CD14-positive monocyte (primary cell): Measurements from ENCODE around the gene PRODH2. TPM values are rescaled to one million over a fixed set of nuclear protein-coding genes. Genes with fewer than 3 reads are reported as not detected.

Experiments used
- DNase-seq, 3 donors: peaks; one replicate each; pipeline ENCODE4 v3.0.0-alpha.2; 2011 to 2022
- H2AFZ ChIP-seq: 2 replicates; pipeline ENCODE4 v1.6.0; 2012; ENCODE audit warnings: mild to moderate bottlenecking, low read depth, low read length, inconsistent platforms; ENCODE audit not compliant: insufficient read depth, poor library complexity, severe bottlenecking
- H3K27ac ChIP-seq, 2 donors: 1 replicate in 1 of 2; 2 replicates in 1 of 2; pipeline ENCODE4 v1.5.1; 2012 to 2013; ENCODE audit warnings: low read length in 2 of 2, control low read depth in 1 of 2, inconsistent platforms in 1 of 2, low read depth in 1 of 2, mild to moderate bottlenecking in 1 of 2
- H3K27me3 ChIP-seq, 2 donors: one replicate each; pipeline versions ENCODE4 v1.6.0 to v1.6.1; 2011 to 2013; ENCODE audit warnings: low read length in 2 of 2; ENCODE audit not compliant: control insufficient read depth in 2 of 2, insufficient read depth in 2 of 2
- H3K36me3 ChIP-seq, 2 donors: replicated peaks in 1 of 2; 1 replicate in 1 of 2; 2 replicates in 1 of 2; pipeline versions ENCODE4 v1.5.1 to v1.6.1; 2012 to 2013; ENCODE audit warnings: low read length in 2 of 2, control low read depth in 1 of 2, inconsistent platforms in 1 of 2, mild to moderate bottlenecking in 1 of 2; ENCODE audit not compliant: insufficient read depth in 2 of 2, control insufficient read depth in 1 of 2
- H3K4me1 ChIP-seq, 2 donors: 1 replicate in 1 of 2; 2 replicates in 1 of 2; pipeline versions ENCODE4 v1.5.1 to v1.6.1; 2012 to 2013; ENCODE audit warnings: low read length in 2 of 2, control low read depth in 1 of 2, inconsistent platforms in 1 of 2, mild to moderate bottlenecking in 1 of 2, moderate library complexity in 1 of 2; ENCODE audit not compliant: insufficient read depth in 2 of 2, control insufficient read depth in 1 of 2
- H3K4me2 ChIP-seq: replicated peaks from 2 replicates; pipeline ENCODE3; 2012; ENCODE audit warnings: low read length, moderate library complexity, mild to moderate bottlenecking; ENCODE audit not compliant: poor library complexity, severe bottlenecking; ENCODE audit errors: extremely low read depth
- H3K4me3 ChIP-seq, 3 experiments: fragments of 200-600 bp in 1 of 3; sonication (generic) in 1 of 3; replicated peaks in 1 of 3; 1 replicate in 2 of 3; 2 replicates in 1 of 3; pipeline ENCODE4 v1.5.1; 2011 to 2013; ENCODE audit warnings: low read length in 3 of 3, mild to moderate bottlenecking in 3 of 3, control low read depth in 2 of 3, low read depth in 2 of 3, inconsistent platforms in 1 of 3, moderate library complexity in 1 of 3
- H3K79me2 ChIP-seq: 2 replicates; pipeline ENCODE4 v1.6.0; 2012; ENCODE audit warnings: mild to moderate bottlenecking, control low read depth, inconsistent platforms, low read length, moderate library complexity; ENCODE audit not compliant: insufficient read depth
- H3K9ac ChIP-seq: 2 replicates; pipeline ENCODE4 v1.6.0; 2017; ENCODE audit warnings: low read length, mild to moderate bottlenecking; ENCODE audit not compliant: insufficient read depth, poor library complexity, severe bottlenecking
- H3K9me3 ChIP-seq, 2 donors: replicated peaks in 1 of 2; 1 replicate in 1 of 2; 2 replicates in 1 of 2; pipeline versions ENCODE4 v1.5.1 to v1.6.1; 2012 to 2013; ENCODE audit warnings: low read length in 2 of 2, control low read depth in 1 of 2; ENCODE audit not compliant: control insufficient read depth in 1 of 2, insufficient read depth in 1 of 2
- H4K20me1 ChIP-seq: 2 replicates; pipeline ENCODE4 v1.6.0; 2012; ENCODE audit warnings: mild to moderate bottlenecking, low read length, control low read depth, moderate library complexity; ENCODE audit not compliant: insufficient read depth
- H3K27ac Mint-ChIP-seq, 7 donors: one replicate each; pipeline ENCODE4 v1.8.0; 2020; ENCODE audit warnings: mild to moderate bottlenecking in 7 of 7, mixed read lengths in 7 of 7, moderate library complexity in 6 of 7, inconsistent platforms in 2 of 7
- H3K27me3 Mint-ChIP-seq, 3 donors: one replicate each; pipeline ENCODE4 v1.8.0; 2021 to 2022; ENCODE audit warnings: low read depth in 3 of 3, mild to moderate bottlenecking in 3 of 3, mixed read lengths in 3 of 3, moderate library complexity in 3 of 3, inconsistent platforms in 1 of 3
- H3K36me3 Mint-ChIP-seq, 2 donors: one replicate each; pipeline ENCODE4 v1.8.0; 2020; ENCODE audit warnings: mixed read lengths in 2 of 2, inconsistent platforms in 1 of 2, mild to moderate bottlenecking in 1 of 2
- H3K4me1 Mint-ChIP-seq: one replicate; pipeline ENCODE4 v1.8.0; 2020; ENCODE audit warnings: mild to moderate bottlenecking, mixed read lengths
- H3K4me3 Mint-ChIP-seq, 2 donors: one replicate each; pipeline ENCODE4 v1.8.0; 2020; ENCODE audit warnings: mild to moderate bottlenecking in 2 of 2, mixed read lengths in 2 of 2, moderate library complexity in 1 of 2
- H3K9me3 Mint-ChIP-seq, 7 donors: one replicate each; pipeline ENCODE4 v1.8.0; 2020 to 2022; ENCODE audit warnings: mixed read lengths in 7 of 7, mild to moderate bottlenecking in 6 of 7, moderate library complexity in 6 of 7, inconsistent platforms in 2 of 7
- CTCF ChIP-seq: fragments of 200-600 bp; IDR thresholded peaks from one replicate; pipeline ENCODE4 v1.8.0; 2022; ENCODE audit warnings: antibody characterized with exemption, mild to moderate bottlenecking
- WGBS: methylation state at CpG from one replicate; pipeline ENCODE4 v1.1.5; 2013; ENCODE audit warnings: missing lambda C conversion rate; ENCODE audit not compliant: insufficient coverage; 5-methylcytosine and 5-hydroxymethylcytosine counted together
- intact Hi-C, 2 donors: fragments of 100-400 bp; cut with micrococcal nuclease; formaldehyde crosslinking; loops; one replicate each; pipeline versions ENCODE4 v1.15.0 to v1.15.1; 2023
- polyA plus RNA-seq, 3 donors: library from polyadenylated mRNA; depleted of rRNA in 1 of 3; unstranded in 2 of 3; stranded (reverse) in 1 of 3; fragments of 300-500 nt in 2 of 3; fragments of >200 nt in 1 of 3; fragmentation: Illumina TruSeq in 2 of 3; gene quantifications; 1 replicate in 2 of 3; 2 replicates in 1 of 3; pipeline ENCODE4 v1.2.3, GENCODE V29; 2012 to 2021

Gene PRODH2
- polyA plus RNA-seq, 3 donors = not detected

GRCh38 chr19:35750167-35750566 is 62.5 kb downstream of the PRODH2 start:
- Mint-ChIP-seq H3K4me3 (no peak overlapping the region), H3K9me3 (peaks cover 0 to 2% (median 0%) of the 10 kb centered on the region in 7 donors), H3K27ac (no peak overlapping the region), H3K27me3 (peaks cover 3 to 8% (median 5%) of the 10 kb centered on the region in 3 donors), H3K36me3 (peaks cover 35 to 40% of the 10 kb centered on the region in 2 donors), H3K4me1 (peaks cover 30% of the 10 kb centered on the region)
- peaks cover 26 to 40% of the 10 kb centered on the region in 2 donors for H3K4me1 ChIP-seq
- H3K9ac ChIP-seq = no peak overlapping the region
- no peak for TF ChIP-seq CTCF
- no peak overlapping the region for H3K4me2 ChIP-seq
- no peak overlapping the region for H3K27ac ChIP-seq
- H4K20me1 ChIP-seq = no peaks in the 10 kb centered on the region
- DNase-seq = no peak
- H3K9me3 ChIP-seq = no peaks in the 10 kb centered on the region
- H3K27me3 ChIP-seq = peaks cover 0 to 2% of the 10 kb centered on the region in 2 donors
- peaks cover 34% of the 10 kb centered on the region for H3K79me2 ChIP-seq
- H3K4me3 ChIP-seq = no peak overlapping the region
- 78% methylated on average over 3 of the region's 5 CpGs for WGBS
- H3K36me3 ChIP-seq = peaks cover 24 to 30% of the 10 kb centered on the region in 2 donors
- intact Hi-C loops = loop anchor here in 1 of 2 donors (10.0 kb wide), 1 partner anchor 365 kb away; the partner anchor contains the start of genes OVOL3, POLR2I and TBCB
- no peak overlapping the region for H2AFZ ChIP-seq

Other genes starting within 250 kb of the PRODH2 start
- not detected for gene ATP4A, start 249.2 kb downstream of the PRODH2 start, polyA plus RNA-seq
- not detected for gene PMIS2, start 226.7 kb downstream of the PRODH2 start, polyA plus RNA-seq
- gene HAUS5, start 200.1 kb downstream of the PRODH2 start, polyA plus RNA-seq = 1 to 10 TPM in 1 of 3 donors, under 1 TPM in 2; 0.94 to 6.3 (median 0.99) TPM
- 10 to 100 TPM; 29.5 to 53.3 (median 50.3) TPM for gene RBM42, start 183.8 kb downstream of the PRODH2 start, polyA plus RNA-seq
- gene ETV2, start 171.1 kb downstream of the PRODH2 start, polyA plus RNA-seq = under 1 TPM; 0.17 to 0.93 (median 0.82) TPM
- gene COX6B1, start 164.5 kb downstream of the PRODH2 start, polyA plus RNA-seq = 100 to 1,000 TPM; 611 to 948 (median 825) TPM
- not detected for gene UPK1A, start 146.3 kb downstream of the PRODH2 start, polyA plus RNA-seq
- gene ZBTB32, start 108.3 kb downstream of the PRODH2 start, polyA plus RNA-seq = under 1 TPM in 1 of 3 donors, not detected in 2; 0.05 TPM
- 10 to 100 TPM in 1 of 3 donors, under 1 TPM in 2; 0.32 to 63.6 (median 0.65) TPM for gene KMT2B, start 94.8 kb downstream of the PRODH2 start, polyA plus RNA-seq
- gene IGFLR1, start 70.4 kb downstream of the PRODH2 start, polyA plus RNA-seq = 100 to 1,000 TPM in 2 of 3 donors, 10 to 100 TPM in 1; 80.5 to 144 (median 119) TPM
- 100 to 1,000 TPM in 1 of 3 donors, 1 to 10 TPM in 2; 6.2 to 140 (median 8.7) TPM for gene U2AF1L4, start 67.4 kb downstream of the PRODH2 start, polyA plus RNA-seq
- 100 to 1,000 TPM in 2 of 3 donors, 10 to 100 TPM in 1; 29.7 to 149 (median 129) TPM for gene PSENEN, start 67.2 kb downstream of the PRODH2 start, polyA plus RNA-seq
- 10 to 100 TPM in 1 of 3 donors, 1 to 10 TPM in 2; 5.6 to 28.6 (median 7.2) TPM for gene LIN37, start 64.3 kb downstream of the PRODH2 start, polyA plus RNA-seq
- gene HSPB6, start 55.8 kb downstream of the PRODH2 start, polyA plus RNA-seq = not detected
- 10 to 100 TPM in 1 of 3 donors, 1 to 10 TPM in 2; 1.8 to 14.7 (median 2.9) TPM for gene PROSER3, start 54.7 kb downstream of the PRODH2 start, polyA plus RNA-seq
- 1 to 10 TPM in 1 of 3 donors, not detected in 2; 8.6 TPM for gene ARHGAP33, start 37.3 kb downstream of the PRODH2 start, polyA plus RNA-seq
- gene NPHS1, start 39.7 kb upstream of the PRODH2 start, polyA plus RNA-seq = not detected
- not detected for gene KIRREL2, start 44.1 kb upstream of the PRODH2 start, polyA plus RNA-seq
- not detected for gene APLP1, start 55.7 kb upstream of the PRODH2 start, polyA plus RNA-seq
- gene NFKBID, start 87.7 kb upstream of the PRODH2 start, polyA plus RNA-seq = 100 to 1,000 TPM in 1 of 3 donors, 1 to 10 TPM in 2; 6.4 to 198 (median 9.3) TPM
- 100 to 1,000 TPM; 264 to 829 (median 594) TPM for gene HCST, start 89.7 kb upstream of the PRODH2 start, polyA plus RNA-seq
- 1,000 to 10,000 TPM; 3,224 to 6,141 (median 5,182) TPM for gene TYROBP, start 95.5 kb upstream of the PRODH2 start, polyA plus RNA-seq
- under 1 TPM in 1 of 3 donors, not detected in 2; 0.04 TPM for gene LRFN3, start 123.5 kb upstream of the PRODH2 start, polyA plus RNA-seq
- gene SDHAF1, start 182.3 kb upstream of the PRODH2 start, polyA plus RNA-seq = 10 to 100 TPM; 10.4 to 26.9 (median 19.0) TPM
- gene SYNE4, start 196.0 kb upstream of the PRODH2 start, polyA plus RNA-seq = under 1 TPM in 1 of 3 donors, not detected in 2; 0.76 TPM
- 10 to 100 TPM; 13.1 to 29.3 (median 16.1) TPM for gene ALKBH6, start 201.4 kb upstream of the PRODH2 start, polyA plus RNA-seq
- gene CLIP3, start 220.0 kb upstream of the PRODH2 start, polyA plus RNA-seq = under 1 TPM in 1 of 3 donors, not detected in 2; 0.24 TPM
- 1 to 10 TPM; 2.4 to 6.0 (median 3.1) TPM for gene THAP8, start 241.4 kb upstream of the PRODH2 start, polyA plus RNA-seq
- gene WDR62, start 242.1 kb upstream of the PRODH2 start, polyA plus RNA-seq = under 1 TPM in 2 of 3 donors, not detected in 1; 0.05 to 0.88 TPM